HG02840 (cell line): ENCODE measurements around the gene PXN.
"Not testable (repeated sequence)": the region's sequence is repeated elsewhere in the genome, so short reads cannot be mapped to it uniquely, and the experiment has no call there.

Source experiments
- ATAC-seq: cut with Tn5 transposase; IDR thresholded peaks from one replicate; pipeline ENCODE4 v1.9.1; 2021; ENCODE audit warnings: mild to moderate bottlenecking, moderate library complexity, moderate number of reproducible peaks; ENCODE audit not compliant: unreplicated experiment, low FRiP score

Gene PXN

DNA sequence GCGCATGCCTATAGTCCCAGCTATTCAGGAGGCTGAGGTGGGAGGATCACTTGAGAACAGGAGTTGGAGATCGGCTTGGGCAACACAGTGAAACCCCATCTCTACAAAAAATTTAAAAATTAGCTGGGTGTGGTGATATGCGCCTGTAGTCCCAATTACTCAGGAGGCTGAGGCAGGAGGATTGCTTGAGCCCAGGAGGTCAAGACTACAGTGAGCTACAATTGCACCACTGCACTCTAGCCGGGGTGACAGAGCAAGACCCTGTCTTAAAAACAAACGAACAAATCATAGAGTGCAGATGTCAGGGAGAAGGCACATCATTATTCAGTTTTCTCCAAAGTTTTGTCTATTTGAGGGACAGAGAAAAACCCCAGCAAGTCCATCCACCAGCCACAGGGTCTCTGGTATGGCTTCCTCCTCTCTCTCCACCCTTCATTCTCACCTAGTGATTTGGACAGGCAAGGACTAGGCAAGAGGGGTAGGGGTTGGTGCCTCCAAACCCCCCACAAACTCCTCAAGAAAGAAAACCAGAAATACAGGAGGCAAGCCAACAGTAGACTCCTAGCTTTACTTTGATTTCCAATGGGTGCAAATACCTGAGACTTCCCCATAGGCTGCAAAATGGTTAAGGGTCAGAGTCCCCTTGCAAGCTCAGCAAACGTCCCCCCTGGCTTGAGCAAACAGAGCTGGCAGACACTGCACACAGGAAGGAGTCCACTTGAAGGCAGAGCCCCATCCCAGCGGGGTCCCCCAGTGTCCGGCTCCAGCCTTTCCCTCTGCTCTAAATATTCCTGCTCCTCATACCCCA lies 38.1 kb downstream of the PXN start:
- no peak for ATAC-seq

DNA sequence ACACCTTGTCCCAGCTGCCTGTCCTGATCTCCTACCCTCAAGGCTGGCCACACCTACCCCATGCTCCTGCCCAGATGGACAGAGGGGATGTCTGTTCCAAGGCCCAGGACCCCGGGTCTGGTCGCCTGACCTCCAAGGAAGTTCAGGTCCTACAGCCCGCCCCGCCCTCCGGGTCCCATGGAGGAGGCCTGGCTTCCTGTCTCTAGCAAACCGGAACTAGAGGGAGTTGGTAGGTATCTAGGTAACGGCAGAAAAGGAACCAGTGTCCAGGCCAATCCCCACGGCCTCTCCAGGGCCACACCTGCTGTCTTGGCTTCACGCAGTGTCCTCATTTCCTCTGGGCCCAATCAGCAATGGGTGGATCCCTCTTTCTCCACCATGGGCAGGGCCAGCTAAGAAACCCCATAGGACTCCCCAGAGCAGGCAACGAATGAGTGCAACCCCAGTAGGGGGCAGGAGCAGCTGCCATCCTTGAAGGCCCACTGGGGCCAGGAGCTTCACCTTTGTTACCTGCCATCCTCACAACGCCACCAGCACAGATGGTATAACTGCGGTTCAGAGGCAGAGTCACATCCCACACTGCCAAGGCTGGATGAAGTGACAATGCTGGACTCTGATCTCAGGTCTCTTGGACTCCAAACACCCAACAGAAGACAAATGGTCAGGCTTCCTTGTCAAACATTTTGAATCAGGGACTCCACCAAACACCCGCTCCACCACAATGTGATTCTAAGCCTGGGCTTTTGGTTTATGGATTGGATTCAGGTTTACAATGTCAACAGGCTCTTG lies 39.5 kb downstream of the PXN start:
- ATAC-seq, result no peak

DNA sequence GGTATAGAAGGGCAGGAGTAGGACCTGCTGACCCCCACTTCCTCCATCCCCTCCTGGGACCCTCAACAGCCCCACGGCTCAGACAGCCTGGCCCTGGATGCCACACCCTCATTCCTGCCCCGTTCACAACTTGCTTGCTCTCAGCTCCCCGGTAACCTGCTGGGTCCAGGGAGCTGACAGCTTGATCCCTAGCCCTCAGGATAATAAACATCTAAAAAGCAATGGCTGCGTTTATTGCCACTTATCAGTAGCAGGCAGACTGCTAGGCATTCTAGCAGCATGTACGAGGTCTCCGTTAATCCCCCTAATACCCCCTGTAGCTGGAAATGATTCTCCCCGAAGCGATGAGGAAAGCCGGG lies 40.4 kb downstream of the PXN start:
- ATAC-seq, result no peak

DNA sequence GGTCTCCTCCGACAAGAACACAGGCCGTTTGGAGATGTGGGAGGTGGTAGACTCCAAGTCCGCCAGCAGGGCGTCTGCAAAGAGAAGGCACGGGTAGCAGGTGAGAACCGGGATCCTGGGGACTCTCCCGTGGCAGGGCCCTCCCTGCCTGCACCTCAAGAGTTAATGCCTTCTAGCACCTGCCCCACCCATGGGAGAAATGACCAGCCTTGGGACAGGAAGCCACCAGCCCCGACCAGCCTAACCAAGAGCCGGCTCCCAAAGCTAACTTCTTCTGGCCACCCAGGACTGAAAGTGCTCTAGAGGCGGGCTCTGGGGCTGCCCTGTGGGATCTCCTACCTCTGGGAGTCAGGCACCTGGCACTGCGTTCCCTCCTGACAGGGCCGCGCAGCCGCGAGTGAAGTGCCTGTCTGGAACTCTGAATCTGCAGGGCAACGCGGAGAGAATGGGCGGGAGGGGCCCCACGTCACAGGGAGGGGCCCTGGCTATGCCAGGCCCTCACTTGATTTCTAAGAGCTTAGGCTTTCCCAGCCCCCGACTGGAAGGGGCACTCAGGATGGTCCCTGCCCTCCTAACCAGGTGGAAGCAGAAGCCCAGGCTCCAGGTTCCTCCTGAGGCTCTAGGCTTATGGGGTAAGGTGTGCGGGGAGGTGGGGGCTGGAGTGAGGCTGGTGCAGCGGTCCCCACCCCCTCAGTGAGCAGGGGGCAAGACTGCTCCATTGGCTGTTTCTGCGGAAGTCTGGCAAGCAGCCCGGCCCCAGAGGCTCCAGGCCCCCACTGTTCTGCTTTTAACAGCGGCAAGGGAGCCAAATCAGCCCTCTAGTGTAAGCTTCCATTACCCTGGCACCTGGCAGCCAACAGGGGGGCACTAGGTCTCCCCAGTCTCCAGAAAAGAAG lies 41.0 kb downstream of the PXN start:
- no peak for ATAC-seq

DNA sequence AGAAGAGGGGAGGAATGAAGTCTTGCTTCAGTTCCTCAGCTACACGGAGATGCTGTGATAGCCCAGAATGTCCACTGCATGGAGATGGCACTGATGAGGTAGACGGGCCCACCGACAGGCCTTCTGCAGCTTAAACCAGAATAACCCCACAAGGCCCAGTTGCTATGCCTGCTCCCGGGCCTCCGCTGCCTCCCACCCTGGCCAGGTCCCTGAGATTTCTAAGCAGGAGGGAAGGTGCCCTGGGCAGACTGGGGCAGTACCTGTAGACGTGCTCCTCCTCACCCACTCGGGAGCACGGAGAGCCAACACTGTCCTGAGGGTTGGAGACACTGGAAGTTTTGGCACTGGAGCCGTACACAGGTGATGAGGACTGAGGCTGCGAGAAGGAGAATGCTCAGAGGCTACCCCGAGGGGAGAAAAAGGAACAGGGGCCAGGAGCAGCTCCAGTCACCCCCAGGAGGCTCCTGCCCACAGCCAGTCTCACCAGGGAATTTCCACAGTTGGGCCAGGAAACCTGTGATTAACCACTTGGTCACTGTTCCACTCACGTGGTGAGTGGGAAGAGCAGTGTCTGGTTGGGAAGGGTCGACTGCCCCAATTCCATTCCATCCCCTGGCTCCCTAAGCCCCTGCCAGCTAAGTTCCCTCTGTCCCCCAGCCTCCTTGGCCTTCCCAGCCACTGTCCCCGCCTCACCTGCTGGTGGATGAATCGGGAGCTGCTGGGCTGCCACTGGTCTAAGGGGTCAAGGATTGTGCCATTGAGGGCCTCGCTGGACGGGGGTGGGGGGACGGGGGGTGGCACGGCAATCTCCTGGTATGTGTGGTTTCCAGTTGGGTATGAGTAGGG lies 41.8 kb downstream of the PXN start:
- ATAC-seq, result no peak

DNA sequence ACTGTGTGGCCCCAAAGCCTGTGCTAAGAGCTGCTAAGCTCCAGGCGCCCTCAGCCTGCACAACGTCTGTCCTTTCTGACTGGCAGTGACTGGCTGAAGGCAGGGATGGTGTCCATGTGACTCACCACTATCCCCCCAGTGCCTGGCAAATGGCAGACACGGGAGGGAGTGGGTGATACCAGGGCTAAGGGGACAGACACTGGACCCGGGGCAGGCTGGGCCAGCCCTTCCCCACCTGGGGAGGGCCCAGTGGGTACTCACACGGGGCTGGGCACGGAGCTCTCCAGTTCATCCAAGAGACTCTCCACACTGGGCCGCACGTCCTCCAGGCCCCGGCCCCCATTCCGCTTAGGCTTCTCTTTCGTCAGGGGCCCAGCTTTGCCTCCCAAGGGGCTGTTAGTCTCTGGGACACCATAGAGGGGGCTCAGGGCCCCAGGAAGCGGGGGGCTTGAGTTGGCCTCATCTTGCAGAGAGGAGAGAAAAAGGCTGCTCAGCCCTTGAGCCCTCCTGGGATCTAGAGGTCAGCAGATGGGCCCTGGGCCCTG lies 43.2 kb downstream of the PXN start:
- no peak for ATAC-seq

DNA sequence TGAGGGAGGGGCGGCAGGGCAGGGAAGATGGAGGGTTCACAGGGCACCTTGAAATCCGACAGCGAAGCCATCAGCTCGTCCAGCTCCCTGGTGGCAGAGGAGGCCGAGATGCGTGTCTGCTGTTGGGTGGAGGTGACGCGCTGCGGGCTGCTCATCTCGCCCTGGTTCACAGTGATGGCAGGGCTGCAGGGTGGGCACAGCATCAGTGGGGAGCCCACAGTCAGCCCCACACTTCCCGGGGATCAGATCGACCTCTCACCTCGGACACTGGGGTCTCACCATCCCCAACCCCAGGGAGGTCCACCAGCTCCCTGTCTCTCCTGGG lies 44.0 kb downstream of the PXN start:
- no peak for ATAC-seq

DNA sequence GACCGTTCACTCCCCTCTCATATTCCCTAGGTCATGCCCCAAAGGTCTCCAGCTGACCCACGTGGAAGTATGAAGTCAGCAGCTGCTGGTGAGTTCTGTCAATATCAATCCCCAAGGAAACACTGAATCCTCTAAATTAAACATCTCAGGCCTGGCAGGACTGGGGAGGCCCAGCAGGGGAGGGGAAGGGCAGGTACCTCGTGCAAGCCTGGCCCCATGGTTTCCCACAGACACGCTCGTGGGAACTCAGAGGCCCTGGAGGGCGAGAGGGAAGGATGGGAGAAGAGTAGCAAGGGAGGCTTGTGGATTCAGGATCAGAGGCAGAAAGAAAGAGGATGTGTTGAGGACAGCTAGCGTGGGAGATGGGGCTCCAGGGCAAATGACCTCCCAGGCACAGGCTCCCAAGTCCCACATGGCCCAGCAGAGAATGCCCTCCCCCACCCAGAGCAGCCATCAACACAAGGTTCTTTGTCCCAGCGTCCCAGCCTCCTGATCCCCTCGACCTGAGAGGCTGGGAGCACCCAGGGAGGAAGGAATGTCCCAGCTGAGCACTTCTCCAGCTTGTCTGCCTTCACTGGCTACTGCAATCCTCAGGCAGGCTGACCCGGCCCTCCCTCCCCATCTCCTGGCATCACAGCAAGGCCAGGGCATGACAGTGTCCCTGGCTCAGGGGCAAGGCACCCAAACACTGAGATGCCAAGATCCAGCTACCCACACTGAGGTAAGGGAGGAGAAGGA lies 44.5 kb downstream of the PXN start:
- no peak for ATAC-seq

DNA sequence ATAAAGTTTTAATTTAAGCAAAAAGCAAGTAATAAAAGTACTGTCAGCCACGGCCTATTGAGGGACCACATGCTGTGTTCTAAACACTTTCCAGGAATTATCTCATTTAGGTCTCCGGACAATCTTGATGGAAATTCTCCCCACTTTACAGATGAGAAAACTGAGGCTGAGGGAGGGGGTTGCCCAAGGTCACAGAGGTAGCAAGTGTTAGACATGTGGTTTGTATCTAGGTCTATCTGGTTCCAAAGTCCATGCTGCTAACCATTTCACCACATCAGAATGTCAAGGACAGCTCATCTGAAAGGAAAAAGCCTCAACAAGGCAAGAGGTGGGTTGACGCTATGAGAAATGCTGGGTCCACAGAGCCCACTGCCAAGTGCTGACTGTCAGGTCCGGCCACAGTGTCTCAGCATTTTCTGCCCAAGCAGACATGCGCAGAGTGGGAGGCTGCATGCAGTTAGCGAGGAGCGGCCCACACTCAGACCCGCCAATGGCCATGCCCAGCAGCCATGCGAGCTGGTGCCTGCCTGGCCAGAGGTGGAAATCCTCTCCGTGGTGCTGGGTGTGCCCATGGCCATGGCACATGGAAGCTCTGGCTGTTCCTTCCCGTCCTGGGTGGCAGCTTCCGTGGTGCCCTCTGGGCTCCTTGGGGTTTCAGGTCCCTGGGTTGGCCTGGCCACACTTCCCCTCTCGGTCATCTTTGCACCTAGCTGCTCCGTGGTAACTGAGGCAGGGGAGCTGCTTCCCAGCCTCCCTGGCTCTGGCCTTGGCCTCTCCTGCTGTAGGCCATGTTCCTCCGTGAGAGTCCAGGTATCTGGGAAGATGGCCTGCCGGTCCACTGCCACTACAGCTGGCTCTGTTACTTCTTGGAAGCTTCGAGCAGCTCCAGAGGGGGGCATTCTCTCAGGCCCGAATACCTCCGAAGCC lies 46.6 kb downstream of the PXN start:
- ATAC-seq, result no peak

DNA sequence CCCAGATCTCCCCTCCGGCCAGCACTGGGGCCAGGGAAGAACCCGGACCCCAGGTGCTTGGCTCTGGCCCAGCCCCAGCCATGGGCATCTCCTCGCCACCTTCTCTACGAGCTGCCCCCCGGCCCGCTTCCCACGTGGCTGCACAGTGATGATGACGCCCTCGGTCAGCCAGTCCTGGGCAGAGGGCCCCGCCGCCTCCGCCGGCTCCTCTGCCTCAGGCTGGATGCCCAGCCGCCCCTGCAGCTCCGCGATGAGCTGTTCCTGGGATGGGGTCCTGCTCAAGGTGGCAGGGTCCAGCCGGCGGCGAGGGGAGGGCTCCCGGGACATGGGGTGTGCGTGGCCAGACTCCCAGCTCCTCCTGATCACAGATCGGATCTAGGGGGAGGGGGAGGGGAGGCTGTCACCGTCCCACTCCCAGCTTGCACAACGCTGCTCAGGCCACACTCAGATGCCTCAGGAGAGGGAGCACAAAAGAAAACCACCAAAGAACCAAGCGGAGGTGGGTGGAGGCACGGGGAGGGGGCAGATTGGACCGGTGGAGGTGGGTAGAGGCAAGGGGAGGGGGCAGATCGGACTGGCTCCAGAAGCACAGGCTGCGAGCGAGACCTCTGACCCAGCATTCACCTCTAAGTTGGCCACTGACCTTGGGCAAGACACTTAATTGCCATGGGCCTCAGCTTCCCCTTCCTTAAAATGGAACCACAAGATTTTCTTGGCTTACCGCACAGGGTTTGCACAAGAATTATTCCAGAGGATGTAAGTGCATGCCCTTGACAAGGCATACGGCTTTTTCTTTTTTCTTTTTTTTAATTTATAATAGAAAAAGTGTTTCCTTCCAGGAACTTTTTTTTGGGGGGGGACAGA lies 48.6 kb downstream of the PXN start:
- ATAC-seq, result no peak

DNA sequence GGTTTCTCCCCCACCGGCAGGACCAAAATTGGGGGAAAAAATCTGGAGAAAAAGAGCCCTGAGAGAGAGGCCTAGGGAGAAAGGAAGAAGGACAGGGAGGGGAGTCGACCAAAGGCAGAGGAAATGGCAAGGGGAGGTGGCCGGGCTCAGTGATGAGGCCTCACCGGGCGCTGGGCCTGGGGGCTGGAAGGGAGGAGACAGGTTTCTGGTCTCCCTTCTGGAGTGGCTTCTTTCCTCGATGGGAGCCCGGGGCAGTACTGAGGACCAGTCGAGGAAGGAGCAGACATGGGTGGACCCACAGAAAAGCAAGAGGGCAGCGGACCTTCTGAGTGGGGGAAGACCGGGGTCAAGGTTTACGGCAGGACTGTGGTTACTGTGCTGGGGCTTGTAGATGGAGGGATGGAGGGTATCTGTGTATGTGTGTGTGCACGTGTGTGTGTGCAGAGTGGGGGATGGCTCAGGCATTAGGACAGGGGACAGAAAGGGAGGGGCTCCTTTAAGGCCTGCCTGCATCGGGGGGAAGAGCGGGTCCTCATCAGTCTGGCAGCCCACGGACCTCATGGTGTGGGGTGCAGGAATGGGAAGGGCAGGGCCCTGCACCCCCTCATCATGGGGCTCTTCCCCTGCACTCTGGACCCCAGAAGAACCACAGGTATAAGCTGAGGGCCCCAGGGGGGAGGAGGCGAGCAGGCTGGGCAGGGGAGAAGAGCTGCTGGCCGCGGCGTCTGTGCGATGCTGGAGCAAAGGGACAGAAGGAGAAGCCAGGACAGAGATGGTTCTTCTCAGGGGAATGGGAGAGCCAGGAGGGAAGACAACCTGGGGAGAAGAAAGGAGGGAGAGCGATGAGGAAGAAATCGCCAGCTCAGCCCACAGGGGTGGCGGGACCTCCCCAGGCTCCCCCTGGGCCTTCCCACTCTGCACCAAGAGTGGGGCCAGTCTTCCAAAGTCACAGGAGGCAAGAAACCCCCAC lies 49.5 kb downstream of the PXN start:
- no peak for ATAC-seq

DNA sequence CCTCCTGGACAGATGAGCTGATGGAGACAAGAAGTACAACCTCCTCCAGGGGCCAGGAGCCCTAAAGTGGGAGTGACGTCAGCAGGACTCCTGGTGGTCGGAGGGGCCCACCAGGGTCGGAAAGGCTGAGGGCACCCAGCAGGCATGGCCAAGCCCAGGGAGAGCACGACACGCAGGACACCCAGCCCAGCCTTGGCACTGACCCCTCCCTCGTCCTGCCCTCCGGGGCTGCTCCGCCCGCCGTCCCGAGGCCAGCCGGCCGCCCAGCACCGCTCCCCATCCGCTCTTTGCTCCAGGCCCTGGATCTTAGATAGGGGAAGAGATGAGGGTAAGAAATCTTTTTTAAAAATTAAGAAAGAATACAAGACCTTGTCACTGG lies 50.2 kb downstream of the PXN start:
- no peak for ATAC-seq

DNA sequence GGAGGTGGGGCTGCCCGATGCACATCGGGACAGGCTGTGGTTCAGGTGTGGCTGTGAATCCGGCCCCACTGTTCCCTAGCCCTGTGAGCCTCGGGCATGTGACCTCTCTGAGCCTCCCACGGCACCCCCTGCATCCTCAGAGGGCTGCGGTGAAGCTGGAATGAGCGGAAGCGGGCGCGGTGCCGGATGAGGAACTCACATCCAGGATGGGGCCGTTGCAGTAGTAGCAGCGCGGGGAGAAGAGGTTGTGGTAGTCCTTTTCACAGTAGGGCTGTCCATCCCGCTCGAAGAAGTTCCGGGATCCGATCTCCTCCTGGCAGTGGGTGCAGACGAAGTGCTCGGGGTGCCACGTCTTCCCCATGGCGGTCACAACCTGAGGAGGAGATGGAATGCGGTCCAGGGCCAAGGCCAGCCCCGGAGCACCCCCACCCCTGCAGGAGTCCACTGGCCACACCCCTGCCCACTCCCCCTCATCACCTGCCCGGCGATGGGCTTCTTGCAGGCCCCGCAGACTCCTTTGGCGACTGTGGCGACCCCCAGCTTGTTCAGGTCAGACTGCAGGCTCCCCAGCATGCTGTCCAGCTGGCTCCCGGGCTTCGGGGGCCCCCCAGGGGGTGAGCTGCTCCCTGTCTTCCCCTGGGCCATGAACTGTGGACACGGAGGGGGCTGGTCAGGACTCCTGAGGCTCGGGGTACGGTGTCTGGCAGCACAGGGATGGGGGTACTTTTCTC lies 50.7 kb downstream of the PXN start:
- no peak for ATAC-seq

DNA sequence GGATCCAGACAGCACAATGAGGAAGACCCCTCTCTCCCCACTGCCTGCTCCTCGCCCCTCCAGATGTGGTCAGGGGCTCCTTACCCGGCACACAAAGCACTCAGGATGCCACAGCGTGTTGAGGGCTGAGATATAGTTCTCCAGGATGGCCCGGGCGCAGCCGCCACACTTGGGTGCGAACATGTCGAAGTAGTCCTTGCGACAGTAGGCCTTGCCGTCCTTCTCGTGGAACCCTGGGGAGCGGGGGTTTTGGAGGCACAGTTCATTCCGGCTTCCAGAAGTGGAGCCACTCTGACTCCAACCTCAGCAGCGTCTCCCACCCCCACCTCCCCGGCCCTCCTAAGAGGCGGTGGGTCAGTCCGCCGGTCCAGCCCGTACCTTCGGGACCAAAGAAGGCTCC lies 51.8 kb downstream of the PXN start:
- ATAC-seq, result no peak

DNA sequence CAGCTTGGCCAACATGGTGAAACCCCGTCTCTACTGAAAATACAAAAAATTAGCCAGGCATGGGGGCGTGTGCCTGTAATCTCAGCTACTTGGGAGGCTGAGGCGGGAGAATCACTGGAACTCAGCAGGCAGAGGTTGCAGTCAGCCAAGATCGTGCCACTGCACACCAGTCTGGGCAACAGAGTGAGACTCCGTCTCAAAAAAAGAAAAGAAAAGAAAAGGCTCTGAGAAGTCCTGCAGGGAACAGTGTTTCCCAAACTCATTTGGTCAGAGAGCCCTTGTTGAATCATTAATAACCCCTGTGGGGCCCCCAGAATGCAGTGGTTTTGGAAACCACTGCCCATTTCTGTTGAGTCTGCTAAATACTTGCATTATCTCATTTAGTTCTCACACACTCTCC lies 52.3 kb downstream of the PXN start:
- not testable (repeated sequence) for ATAC-seq

DNA sequence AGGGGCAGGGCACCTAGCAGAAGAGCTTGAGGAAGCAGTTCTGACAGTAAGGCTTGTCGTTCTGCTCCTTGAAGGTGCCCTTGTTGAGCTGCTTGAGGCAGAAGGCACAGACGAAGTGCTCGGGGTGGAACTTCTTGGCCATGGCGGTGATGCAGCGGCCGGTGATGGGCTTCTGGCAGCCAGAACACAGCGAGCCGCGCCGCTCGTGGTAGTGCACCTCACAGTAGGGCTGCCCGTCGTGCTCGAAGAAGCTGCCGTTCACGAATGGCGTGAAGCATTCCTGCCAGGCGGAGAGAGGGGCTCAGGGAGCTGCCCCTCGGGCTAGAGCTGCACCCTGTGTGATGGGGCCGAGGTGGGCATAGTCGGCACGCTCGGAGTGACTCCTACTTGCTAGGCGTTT lies 53.2 kb downstream of the PXN start:
- ATAC-seq, result no peak
